Mesothelial cell of epicardium (in vitro differentiated cells): Measurements from ENCODE around the gene LETM1. TPM values are rescaled to one million over a fixed set of nuclear protein-coding genes. Genes with fewer than 3 reads are reported as not detected.
A peak's percentile ranks its signal among the peaks of the same experiment; 100 is the strongest.

ENCODE experiments used
- DNase-seq, 2 experiments: peaks; one replicate each; pipeline ENCODE4 v3.0.0; 2021; ENCODE audit warnings: low spot score in 2 of 2; ENCODE audit not compliant: unreplicated experiment in 2 of 2
- H3K27ac Mint-ChIP-seq: 2 replicates; pipeline ENCODE4 v1.8.0; 2021; ENCODE audit warnings: mixed read lengths
- H3K27me3 Mint-ChIP-seq: 2 replicates; pipeline ENCODE4 v1.8.0; 2021; ENCODE audit warnings: low read depth, mixed read lengths
- H3K36me3 Mint-ChIP-seq: 2 replicates; pipeline ENCODE4 v1.8.0; 2021; ENCODE audit warnings: mixed read lengths
- H3K4me1 Mint-ChIP-seq: 2 replicates; pipeline ENCODE4 v1.8.0; 2021; ENCODE audit warnings: mixed read lengths
- H3K4me3 Mint-ChIP-seq: 2 replicates; pipeline ENCODE4 v1.8.0; 2021; ENCODE audit warnings: mild to moderate bottlenecking, moderate library complexity, mixed read lengths
- H3K9me3 Mint-ChIP-seq: 2 replicates; pipeline ENCODE4 v1.8.0; 2021; ENCODE audit warnings: mixed read lengths
- total RNA-seq: library from RNA; stranded (reverse); gene quantifications from 3 replicates; pipeline ENCODE4 v1.2.1, GENCODE V29; 2021
- TF ChIP-seq, protein P1 (sequence below): fragments of 200-600 bp; sonication (generic); IDR thresholded peaks from one replicate; pipeline ENCODE4 v1.5.0; 2021; ENCODE audit warnings: antibody characterized with exemption; ENCODE audit not compliant: unreplicated experiment

Gene LETM1
- total RNA-seq, 1 donor from 2014 or later, result 48.7 TPM

DNA sequence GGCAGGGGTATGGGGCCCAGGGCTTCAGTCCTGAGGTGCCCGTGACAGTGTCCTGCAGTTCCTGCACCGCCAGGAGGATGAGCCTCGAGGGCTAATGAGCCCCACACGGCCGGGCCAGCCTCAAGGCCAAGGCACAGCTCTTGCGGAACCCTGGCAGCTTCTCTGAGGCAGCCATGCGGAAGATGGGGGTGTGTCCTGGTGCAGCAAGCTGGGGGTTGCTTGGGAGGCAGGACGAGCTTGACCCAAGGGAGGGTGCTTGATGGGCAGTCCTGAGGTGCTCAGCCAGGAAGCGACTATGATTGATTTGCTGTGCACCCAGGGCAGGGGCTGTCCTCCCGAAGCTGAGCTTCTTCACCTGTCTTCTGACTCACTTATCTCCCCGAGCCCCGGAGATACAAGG, 72.0 kb downstream of the LETM1 start:
- TF ChIP-seq, protein P1, sequence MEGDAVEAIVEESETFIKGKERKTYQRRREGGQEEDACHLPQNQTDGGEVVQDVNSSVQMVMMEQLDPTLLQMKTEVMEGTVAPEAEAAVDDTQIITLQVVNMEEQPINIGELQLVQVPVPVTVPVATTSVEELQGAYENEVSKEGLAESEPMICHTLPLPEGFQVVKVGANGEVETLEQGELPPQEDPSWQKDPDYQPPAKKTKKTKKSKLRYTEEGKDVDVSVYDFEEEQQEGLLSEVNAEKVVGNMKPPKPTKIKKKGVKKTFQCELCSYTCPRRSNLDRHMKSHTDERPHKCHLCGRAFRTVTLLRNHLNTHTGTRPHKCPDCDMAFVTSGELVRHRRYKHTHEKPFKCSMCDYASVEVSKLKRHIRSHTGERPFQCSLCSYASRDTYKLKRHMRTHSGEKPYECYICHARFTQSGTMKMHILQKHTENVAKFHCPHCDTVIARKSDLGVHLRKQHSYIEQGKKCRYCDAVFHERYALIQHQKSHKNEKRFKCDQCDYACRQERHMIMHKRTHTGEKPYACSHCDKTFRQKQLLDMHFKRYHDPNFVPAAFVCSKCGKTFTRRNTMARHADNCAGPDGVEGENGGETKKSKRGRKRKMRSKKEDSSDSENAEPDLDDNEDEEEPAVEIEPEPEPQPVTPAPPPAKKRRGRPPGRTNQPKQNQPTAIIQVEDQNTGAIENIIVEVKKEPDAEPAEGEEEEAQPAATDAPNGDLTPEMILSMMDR, result no peak
- Mint-ChIP-seq H3K27me3 (no peaks in the 10 kb centered on the region), H3K4me3 (no peak overlapping the region), H3K36me3 (no peaks in the 10 kb centered on the region), H3K4me1 (peaks cover 8% of the 10 kb centered on the region), H3K9me3 (no peaks in the 10 kb centered on the region), H3K27ac (no peak overlapping the region)
- DNase-seq, result no peak

DNA sequence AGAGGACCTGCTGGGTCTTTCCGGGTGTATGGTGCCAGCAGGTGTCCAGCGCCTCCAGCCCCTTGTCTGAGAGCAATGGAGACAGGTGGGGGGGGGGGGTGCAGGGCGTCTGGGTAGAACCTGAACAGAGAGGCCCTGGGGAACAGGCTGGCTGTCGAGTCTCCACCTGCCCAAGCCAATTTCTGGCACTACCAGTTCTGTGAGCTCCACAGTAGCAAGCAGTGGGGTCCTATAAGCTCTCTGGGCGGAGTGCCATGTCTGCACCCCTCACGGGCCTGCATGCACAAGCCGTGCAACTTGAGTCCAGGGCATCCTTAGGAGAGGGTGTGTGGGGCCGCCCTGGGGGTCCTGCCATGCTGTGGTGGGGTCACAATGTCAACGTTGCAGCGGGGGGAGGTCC, 72.9 kb downstream of the LETM1 start:
- no peak for DNase-seq
- TF ChIP-seq, protein P1, result no peak
- Mint-ChIP-seq H3K4me1 (peaks cover 8% of the 10 kb centered on the region), H3K4me3 (no peak overlapping the region), H3K36me3 (no peaks in the 10 kb centered on the region), H3K27me3 (no peaks in the 10 kb centered on the region), H3K27ac (no peak overlapping the region), H3K9me3 (no peaks in the 10 kb centered on the region)

DNA sequence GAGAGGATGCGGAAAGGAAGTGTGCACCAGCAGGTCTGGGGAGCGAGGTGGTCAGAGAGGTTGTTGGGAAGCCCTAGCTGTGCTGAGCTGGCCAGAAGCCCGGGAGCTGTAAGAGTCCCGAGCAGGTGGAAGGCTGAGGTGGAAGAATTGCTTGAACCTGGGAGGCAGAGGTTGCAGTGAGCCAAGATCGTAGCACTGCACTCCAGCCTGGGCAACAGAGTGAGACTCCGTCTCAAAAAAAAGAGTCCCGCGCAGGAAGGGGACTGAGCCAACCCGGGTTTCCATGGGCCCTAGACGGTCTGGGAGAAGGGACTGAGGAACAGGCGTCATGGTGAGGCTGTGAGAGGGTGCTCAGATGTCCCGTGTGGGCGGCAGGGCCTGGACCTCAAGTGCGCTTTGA, 75.5 kb downstream of the LETM1 start:
- H3K9me3 Mint-ChIP-seq, result no peaks in the 10 kb centered on the region
- TF ChIP-seq, protein P1, result no peak
- H3K36me3 Mint-ChIP-seq, result no peaks in the 10 kb centered on the region
- no peak overlapping the region for H3K27ac Mint-ChIP-seq
- DNase-seq, result no peak
- peaks cover 15% of the 10 kb centered on the region for H3K4me1 Mint-ChIP-seq
- H3K27me3 Mint-ChIP-seq, result no peaks in the 10 kb centered on the region
- no peak overlapping the region for H3K4me3 Mint-ChIP-seq

DNA sequence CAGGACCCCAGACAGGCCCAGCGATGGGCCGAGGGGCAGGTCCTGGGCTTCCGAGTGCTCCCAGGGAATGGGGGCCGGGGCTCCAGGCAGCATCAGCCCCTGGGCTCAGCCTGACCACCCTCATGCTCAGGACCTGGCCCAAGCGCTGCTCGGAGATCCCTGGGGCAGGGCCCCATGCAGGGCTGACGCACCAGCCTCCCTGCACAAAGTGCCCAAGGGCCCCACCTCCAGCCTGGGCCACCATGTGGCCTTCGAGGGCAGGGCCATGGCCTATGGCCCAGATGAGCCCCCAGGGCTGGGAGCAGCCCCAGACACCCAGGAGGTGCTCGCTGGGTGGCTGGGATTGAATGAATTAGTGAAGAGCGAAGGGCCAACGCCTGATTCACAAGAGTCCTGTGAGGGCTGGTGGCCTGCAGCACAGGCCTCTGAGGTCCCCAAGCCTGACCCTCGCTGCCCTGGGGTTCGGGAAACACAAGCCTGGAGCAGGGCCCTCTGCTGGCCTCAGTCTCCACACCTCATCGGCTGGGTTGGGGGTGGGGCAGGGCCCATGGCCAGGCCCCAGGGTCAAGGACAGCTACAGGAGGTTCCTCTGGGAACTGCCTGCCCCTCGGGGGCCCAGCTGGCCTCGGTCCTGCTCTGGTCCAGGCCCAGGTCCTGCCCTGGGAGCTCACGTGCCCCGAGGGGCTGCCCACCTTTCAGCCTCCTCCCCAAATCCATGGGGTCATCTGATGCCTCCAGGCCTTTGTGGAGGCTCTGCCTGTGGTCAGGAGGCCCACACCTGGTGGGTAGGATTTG, 76.2 kb downstream of the LETM1 start:
- no peak for DNase-seq
- peaks cover 15% of the 10 kb centered on the region for H3K4me1 Mint-ChIP-seq

DNA sequence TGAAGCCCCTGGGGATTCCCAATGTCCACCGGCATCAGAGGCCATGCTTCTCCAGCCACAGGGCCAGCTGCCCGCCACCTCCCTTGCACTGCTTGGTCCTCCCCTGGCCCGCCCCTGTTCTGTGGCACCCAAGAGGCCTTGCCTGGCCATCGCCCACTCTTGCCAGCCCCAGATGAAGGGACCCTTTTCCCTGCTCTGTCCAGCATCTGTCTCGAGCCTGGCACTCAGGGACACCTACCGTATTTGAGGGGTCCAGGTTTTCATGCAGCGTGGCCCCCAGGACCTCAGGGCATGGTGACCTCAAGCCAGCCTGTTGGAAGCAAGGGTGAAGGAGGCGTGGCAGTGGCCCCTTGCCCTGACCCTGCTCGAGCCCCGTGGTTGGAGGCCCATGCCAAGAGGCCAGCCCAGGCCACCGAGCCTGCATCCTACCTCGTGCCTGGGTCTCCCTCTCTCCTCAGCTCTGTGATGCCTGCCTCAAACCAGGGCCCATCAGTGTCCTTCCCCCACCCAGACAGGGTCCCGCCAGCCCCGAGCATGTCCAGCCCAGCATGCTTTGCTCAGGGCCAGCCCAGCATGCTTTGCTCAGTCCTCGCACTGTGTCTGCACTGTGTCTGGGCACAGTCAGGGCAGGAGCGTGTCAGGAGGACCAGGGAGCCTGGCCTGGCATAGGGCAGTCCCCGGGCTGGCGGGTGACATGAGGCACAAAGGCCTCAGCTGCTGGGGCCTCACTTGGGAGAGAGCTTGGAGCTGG, 77.1 kb downstream of the LETM1 start:
- DNase-seq, result no peak
- H3K9me3 Mint-ChIP-seq, result no peaks in the 10 kb centered on the region
- peaks cover 18% of the 10 kb centered on the region for H3K4me1 Mint-ChIP-seq
- H3K27me3 Mint-ChIP-seq, result no peaks in the 10 kb centered on the region
- H3K27ac Mint-ChIP-seq, result peak overlapping the region; percentile 50
- H3K4me3 Mint-ChIP-seq, result no peak overlapping the region
- H3K36me3 Mint-ChIP-seq, result no peaks in the 10 kb centered on the region
- TF ChIP-seq, protein P1, result no peak

More for the DNA sequence above, 76.2 kb downstream of the LETM1 start:
- no peaks in the 10 kb centered on the region for H3K27me3 Mint-ChIP-seq
- TF ChIP-seq, protein P1, result no peak
- no peak overlapping the region for H3K27ac Mint-ChIP-seq
- no peak overlapping the region for H3K4me3 Mint-ChIP-seq
- no peaks in the 10 kb centered on the region for H3K36me3 Mint-ChIP-seq
- H3K9me3 Mint-ChIP-seq, result no peaks in the 10 kb centered on the region
